NCI-H2196 (cell line): ENCODE results near the gene SPG7.
A peak's percentile ranks its signal among the peaks of the same experiment; 100 is the strongest.

Experiments used
- DNase-seq: peaks from one replicate; lab custom pipeline; 2025; ENCODE audit not compliant: unreplicated experiment; lab: John Stamatoyannopoulos, UW

Gene SPG7

DNA sequence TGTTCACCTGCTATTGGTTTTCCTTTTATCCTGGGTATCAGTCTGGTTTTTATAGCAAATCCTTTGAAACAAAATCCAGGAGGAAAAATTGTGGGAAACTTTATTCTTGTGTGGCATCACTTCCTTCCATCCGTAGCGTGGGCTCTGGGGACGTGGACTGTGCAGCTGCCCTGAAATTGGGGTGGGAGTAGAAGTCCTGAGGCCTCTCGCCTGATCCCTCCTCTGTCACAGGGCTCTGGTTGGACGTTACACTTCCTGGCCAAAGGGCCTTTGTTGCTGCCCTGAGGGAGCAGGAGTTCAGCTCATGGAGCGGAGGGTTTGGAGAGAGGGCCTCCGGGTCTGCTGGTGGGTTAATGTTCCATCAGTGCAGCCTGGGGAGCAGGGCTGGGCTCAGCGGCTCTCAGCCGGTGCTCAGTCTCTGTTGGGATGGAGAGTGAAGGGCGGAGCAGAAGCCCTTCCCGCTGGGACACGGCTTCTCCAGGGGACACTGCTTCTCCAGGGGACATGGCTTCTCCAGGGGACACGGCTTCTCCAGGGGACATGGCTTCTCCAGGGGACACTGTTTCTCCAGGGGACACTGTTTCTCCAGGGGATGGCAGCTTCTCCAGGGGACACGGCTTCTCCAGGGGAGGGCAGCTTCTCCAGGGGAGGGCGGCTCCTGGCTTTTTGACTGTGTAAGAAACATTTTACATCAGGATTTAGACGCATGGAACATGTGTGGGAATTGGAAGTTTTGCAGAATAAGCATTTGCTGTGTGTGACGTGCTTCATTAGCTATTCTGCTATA is 37.0 kb downstream of the SPG7 start:
- DNase-seq: no peak

GRCh38 chr16:89545831-89546574 is 37.8 kb downstream of the SPG7 start:
- no peak for DNase-seq

GRCh38 chr16:89546781-89547180 is 38.6 kb downstream of the SPG7 start:
- no peak for DNase-seq

DNA sequence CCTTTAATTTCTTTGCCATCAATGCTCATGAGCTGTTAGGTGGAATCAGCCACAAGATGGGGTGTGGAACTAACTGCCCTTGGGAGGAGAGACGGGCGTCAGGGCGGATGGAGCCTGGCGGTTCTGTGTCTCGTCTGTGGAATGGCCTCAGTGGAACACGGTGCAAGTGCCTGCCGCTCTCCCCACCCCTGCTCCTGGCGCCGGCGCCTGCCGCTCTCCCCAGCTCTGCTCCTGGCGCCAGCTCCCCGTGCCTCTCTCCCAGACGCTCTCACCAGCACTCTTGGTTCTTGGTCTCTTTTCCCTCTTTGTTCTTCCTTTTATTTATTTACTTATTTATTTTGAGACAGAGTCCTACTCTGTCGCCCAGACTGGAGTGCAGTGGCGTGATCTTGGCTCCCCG is 39.1 kb downstream of the SPG7 start:
- DNase-seq: no peak

DNA sequence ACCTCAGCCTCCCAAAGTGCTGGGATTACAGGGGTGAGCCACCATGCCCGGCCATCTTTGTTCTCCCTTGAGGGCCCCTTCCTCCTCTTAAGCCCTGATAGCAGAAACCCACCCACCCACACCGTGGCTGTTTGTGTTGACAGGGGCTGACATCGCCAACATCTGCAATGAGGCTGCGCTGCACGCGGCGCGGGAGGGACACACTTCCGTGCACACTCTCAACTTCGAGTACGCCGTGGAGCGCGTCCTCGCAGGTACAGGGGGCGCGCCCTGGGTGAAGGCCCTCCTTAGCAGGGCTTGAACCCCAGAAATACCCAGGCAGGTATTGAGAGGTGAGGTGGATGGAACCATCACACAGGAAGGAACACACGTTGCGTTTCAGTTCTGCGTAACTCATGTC is 39.7 kb downstream of the SPG7 start:
- DNase-seq: no peak

DNA sequence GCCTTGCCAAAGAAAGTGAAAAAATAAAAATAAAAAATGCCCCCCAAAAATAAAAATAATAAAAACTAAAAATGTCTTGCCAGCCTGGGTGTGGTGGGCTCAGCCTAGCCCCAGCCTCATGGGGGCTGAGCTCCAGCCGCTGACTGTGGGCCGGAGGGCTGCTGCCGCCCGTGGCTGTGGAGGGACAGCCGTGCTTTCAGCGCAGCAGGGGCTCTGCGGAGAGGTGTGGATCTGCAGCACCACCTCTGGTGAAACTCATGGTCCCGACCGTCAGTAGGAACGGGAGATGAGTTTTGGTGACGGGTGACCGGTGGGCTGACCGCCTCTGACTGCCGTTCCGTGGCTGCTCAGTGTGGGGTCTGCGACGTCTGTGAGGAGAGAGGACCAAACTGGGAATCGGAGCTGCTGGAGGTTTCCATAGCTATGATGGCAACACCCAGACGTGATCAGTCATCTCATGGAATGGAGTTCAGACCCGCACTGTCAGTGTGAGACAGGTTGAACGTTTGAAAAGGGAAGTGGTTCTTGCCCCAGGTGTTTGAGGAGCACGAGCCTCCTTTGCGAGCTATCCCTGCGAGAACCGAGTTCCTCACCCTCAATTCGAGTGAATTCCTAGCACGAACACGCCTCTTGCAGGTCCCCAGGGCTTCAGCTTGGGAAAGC is 40.3 kb downstream of the SPG7 start:
- no peak for DNase-seq

GRCh38 chr16:89549007-89549700 is 41.0 kb downstream of the SPG7 start:
- DNase-seq: no peak

GRCh38 chr16:89550421-89551007 is 42.3 kb downstream of the SPG7 start:
- no peak for DNase-seq

- no peak for DNase-seq
These were observed 44.1 kb downstream of the SPG7 start for GRCh38 chr16:89552329-89552728.

- DNase-seq: no peak
These were observed 44.7 kb downstream of the SPG7 start for GRCh38 chr16:89552913-89553312.

DNA sequence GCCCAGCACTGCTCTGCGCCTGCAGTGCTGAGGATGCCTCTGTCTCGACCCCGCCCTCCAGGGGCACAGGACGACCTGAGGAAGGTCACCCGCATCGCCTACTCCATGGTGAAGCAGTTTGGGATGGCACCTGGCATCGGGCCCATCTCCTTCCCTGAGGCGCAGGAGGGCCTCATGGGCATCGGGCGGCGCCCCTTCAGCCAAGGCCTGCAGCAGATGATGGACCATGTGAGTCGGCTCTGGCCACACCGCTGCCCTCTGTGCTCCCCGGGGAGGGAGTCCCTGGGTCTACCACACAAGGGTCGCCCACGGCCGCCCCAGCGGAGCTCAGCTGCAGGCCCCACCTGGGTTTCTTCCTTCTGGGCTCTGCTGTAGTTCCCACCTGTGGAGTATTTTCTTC is 45.5 kb downstream of the SPG7 start:
- DNase-seq: no peak

DNA sequence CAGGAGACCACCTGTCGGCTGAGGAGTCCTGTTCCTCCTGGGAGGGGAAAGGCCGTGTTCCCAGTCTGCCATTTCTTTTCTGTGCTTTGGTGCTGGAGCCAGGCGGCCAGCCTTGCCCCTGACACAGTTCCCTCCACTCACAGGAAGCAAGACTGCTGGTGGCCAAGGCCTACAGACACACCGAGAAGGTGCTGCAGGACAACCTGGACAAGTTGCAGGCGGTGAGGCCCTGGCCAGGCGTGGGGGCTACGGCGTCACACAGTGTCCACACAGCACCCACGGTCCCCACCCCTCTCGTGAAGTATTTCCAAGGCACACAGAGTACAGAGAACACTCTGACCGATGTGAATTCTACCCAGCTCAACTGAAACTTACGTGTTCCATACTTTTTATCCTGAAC is 46.1 kb downstream of the SPG7 start:
- no peak for DNase-seq

- DNase-seq: no peak
These were observed 47.1 kb downstream of the SPG7 start for GRCh38 chr16:89555265-89555664.

- DNase-seq: no peak
These were observed 47.6 kb downstream of the SPG7 start for GRCh38 chr16:89555780-89556179.

DNA sequence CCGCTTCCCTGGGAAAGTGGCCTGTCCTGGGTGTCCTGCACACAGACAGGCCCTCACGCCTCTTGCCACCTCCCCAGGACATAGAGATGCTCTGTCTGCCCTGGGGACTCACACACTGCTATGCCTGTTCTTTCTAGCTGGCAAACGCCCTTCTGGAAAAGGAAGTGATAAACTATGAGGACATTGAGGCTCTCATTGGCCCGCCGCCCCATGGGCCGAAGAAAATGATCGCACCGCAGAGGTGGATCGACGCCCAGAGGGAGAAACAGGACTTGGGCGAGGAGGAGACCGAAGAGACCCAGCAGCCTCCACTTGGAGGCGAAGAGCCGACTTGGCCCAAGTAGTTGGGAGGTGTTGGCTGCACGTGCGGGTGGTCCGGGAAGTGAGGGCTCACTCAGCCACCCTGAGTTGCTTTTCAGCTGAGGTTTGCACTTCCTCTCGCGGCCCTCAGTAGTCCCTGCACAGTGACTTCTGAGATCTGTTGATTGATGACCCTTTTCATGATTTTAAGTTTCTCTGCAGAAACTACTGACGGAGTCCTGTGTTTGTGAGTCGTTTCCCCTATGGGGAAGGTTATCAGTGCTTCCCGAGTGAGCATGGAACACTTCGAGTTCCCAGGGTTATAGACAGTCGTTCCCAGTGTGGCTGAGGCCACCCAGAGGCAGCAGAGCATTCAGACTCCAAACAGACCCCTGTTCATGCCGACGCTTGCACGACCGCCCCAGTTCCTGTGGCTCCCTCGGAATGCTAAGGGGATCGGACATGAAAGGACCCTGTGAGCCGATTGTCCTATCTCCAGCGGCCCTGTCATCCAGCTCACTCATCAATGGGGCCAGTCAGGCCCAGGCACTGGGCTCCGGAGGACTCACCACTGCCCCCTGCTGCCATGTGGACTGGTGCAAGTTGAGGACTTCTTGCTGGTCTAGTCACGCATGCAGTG is 48.8 kb downstream of the SPG7 start:
- peak; percentile 45 for DNase-seq

GRCh38 chr16:89557690-89558490 is 49.7 kb downstream of the SPG7 start:
- DNase-seq: no peak

DNA sequence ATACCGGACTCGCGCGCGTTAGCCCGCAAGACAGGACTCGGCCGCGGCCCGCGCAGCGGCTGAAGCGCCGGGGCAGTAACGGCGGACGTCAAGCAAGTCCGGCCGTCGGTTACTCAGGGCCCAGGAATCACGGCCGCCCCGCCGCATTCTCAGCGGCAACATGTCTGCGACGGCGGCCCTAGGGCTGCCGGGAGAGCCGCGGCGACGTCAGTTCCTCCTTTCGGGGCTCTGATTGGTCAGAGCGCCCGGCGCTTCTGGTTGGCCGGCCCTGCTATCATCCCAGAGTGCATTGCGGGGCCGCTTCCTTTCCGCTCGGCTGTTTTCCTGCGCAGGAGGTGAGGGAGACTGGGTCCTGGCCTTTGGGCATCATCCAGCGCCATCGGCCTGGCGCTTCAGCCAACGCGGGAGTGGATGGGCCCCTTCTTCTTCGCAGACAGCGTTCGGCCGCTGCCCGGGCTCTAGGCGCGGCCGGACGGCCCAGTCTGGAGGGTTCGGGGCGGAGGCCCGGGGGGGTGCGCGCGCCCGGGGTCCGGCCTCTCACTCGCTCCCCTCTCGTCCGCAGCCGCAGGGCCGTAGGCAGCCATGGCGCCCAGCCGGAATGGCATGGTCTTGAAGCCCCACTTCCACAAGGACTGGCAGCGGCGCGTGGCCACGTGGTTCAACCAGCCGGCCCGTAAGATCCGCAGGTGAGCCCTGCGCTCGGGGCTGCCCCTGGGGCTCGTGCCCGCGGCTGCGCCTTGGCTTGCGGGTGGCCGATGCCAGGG is 52.4 kb downstream of the SPG7 start, which contains the start of gene RPL13:
RPL13 (plus strand) TSS at position 305 of the 764 bp plus-strand sequence; CDS start at position 583, 278 bp downstream.
- peak; percentile 82 for DNase-seq
